H1 (cell line): ENCODE results near the gene JMJD1C. TPM values are rescaled to one million over a fixed set of nuclear protein-coding genes. Genes with fewer than 3 reads are reported as not detected.

Experiments
- CTCF ChIA-PET: fragments of 300-600 bp; sonication (Branson Sonifier 250); formaldehyde crosslinking; loops from one replicate; lab custom pipeline; 2021; ENCODE audit not compliant: partially characterized antibody; lab: Charles Lee
- POLR2A ChIA-PET: fragments of 300-600 bp; sonication (Branson Sonifier 250); formaldehyde crosslinking; loops from one replicate; lab custom pipeline; 2021; ENCODE audit warnings: inconsistent platforms; ENCODE audit not compliant: partially characterized antibody; lab: Charles Lee
- DNase-seq, 2 experiments: peaks; one replicate each; pipeline versions ENCODE4 v3.0.0 to v3.0.0-alpha.2; 2010 to 2022; ENCODE audit warnings: low spot score in 2 of 2, low read depth in 1 of 2, mixed read lengths in 1 of 2
- FAIRE-seq: peaks from 2 replicates; lab custom pipeline; 2011; peaks lifted over from hg19 to GRCh38; lab: Jason Lieb, UNC
- H2AFZ ChIP-seq: 2 replicates; pipeline ENCODE4 v1.8.1; 2012; ENCODE audit warnings: low read length, inconsistent platforms
- H2AK5ac ChIP-seq: 2 replicates; pipeline ENCODE4 v1.6.1; 2013; ENCODE audit warnings: low read depth, low read length
- H2BK120ac ChIP-seq: replicated peaks from 2 replicates; pipeline ENCODE3; 2013; ENCODE audit warnings: low read depth, low read length, inconsistent platforms
- H2BK12ac ChIP-seq: 2 replicates; pipeline ENCODE4 v1.6.1; 2013; ENCODE audit warnings: low read depth, low read length
- H2BK15ac ChIP-seq: 2 replicates; pipeline ENCODE4 v1.6.1; 2013; ENCODE audit warnings: low read length
- H2BK20ac ChIP-seq: 2 replicates; pipeline ENCODE4 v1.6.1; 2013; ENCODE audit warnings: low read length
- H2BK5ac ChIP-seq: 2 replicates; pipeline ENCODE4 v1.6.1; 2013; ENCODE audit warnings: low read depth, low read length
- H3K14ac ChIP-seq: 2 replicates; pipeline ENCODE4 v1.6.1; 2013; ENCODE audit warnings: inconsistent platforms; ENCODE audit not compliant: insufficient read length
- H3K18ac ChIP-seq: 2 replicates; pipeline ENCODE4 v1.6.1; 2013; ENCODE audit warnings: low read length; ENCODE audit errors: extremely low read depth
- H3K23ac ChIP-seq: 2 replicates; pipeline ENCODE4 v1.6.1; 2013; ENCODE audit warnings: inconsistent platforms; ENCODE audit not compliant: insufficient read length
- H3K23me2 ChIP-seq: 2 replicates; pipeline ENCODE4 v1.6.1; 2013; ENCODE audit warnings: low read depth, low read length
- H3K27ac ChIP-seq: 2 replicates; pipeline ENCODE4 v1.6.1; 2011; ENCODE audit warnings: low read depth, low read length, inconsistent platforms
- H3K27me3 ChIP-seq, 4 experiments: replicated peaks in 1 of 4; 1 replicate in 1 of 4; 2 replicates in 3 of 4; pipeline versions ENCODE4 v1.6.1 to v1.8.1; 2011 to 2013; ENCODE audit warnings: low read length in 3 of 4, mild to moderate bottlenecking in 3 of 4, inconsistent platforms in 2 of 4, mixed read lengths in 2 of 4, moderate library complexity in 1 of 4; ENCODE audit not compliant: control insufficient read depth in 3 of 4, insufficient read depth in 3 of 4; ENCODE audit errors: extremely low read depth in 1 of 4
- H3K36me3 ChIP-seq, 4 experiments: 2 replicates each; pipeline versions ENCODE4 v1.6.1 to v1.8.1; 2011 to 2013; ENCODE audit warnings: mild to moderate bottlenecking in 4 of 4, low read length in 3 of 4, moderate library complexity in 2 of 4, control low read depth in 1 of 4, inconsistent platforms in 1 of 4; ENCODE audit not compliant: insufficient read depth in 4 of 4, control insufficient read depth in 2 of 4
- H3K4ac ChIP-seq: replicated peaks from 2 replicates; pipeline ENCODE3; 2013; ENCODE audit warnings: low read length, low read depth, mixed read lengths, inconsistent platforms; ENCODE audit not compliant: insufficient read length
- H3K4me1 ChIP-seq, 4 experiments: replicated peaks in 1 of 4; 1 replicate in 1 of 4; 2 replicates in 3 of 4; pipeline versions ENCODE4 v1.6.1 to v1.8.1; 2011 to 2013; ENCODE audit warnings: low read length in 3 of 4, inconsistent platforms in 2 of 4, mixed read lengths in 1 of 4; ENCODE audit not compliant: insufficient read depth in 4 of 4, control insufficient read depth in 3 of 4
- H3K4me2 ChIP-seq, 2 experiments: 2 replicates each; pipeline versions ENCODE4 v1.6.1 to v1.8.1; 2011 to 2013; ENCODE audit warnings: low read depth in 2 of 2, low read length in 2 of 2, control low read depth in 1 of 2, inconsistent platforms in 1 of 2, mild to moderate bottlenecking in 1 of 2; ENCODE audit not compliant: insufficient read depth in 1 of 2
- H3K4me3 ChIP-seq, 4 experiments: fragments of 200-600, 300-600 bp in 1 of 4; sonication (generic), shearing (Covaris generic), sonication (Bioruptor Twin) in 1 of 4; 2 replicates each; pipeline versions ENCODE4 v1.5.1 to v1.8.1; 2011 to 2016; ENCODE audit warnings: low read length in 4 of 4, low read depth in 3 of 4, control low read depth in 2 of 4, inconsistent platforms in 2 of 4, mild to moderate bottlenecking in 2 of 4, mixed read lengths in 1 of 4, moderate library complexity in 1 of 4; ENCODE audit not compliant: insufficient read depth in 2 of 4; ENCODE audit errors: extremely low read depth in 1 of 4
- H3K56ac ChIP-seq: replicated peaks from 2 replicates; pipeline ENCODE3; 2013; ENCODE audit warnings: low read depth, mild to moderate bottlenecking, mixed read lengths, low read length, inconsistent platforms; ENCODE audit not compliant: insufficient read length
- H3K79me1 ChIP-seq: 2 replicates; pipeline ENCODE4 v1.6.1; 2013; ENCODE audit warnings: low read depth, low read length, control low read depth
- H3K79me2 ChIP-seq, 2 experiments: 2 replicates each; pipeline versions ENCODE4 v1.6.1 to v1.8.1; 2012 to 2013; ENCODE audit warnings: low read length in 2 of 2, mild to moderate bottlenecking in 2 of 2, inconsistent platforms in 1 of 2; ENCODE audit not compliant: insufficient read depth in 2 of 2, control insufficient read depth in 1 of 2
- H3K9ac ChIP-seq, 4 experiments: replicated peaks in 1 of 4; 1 replicate in 1 of 4; 2 replicates in 3 of 4; pipeline versions ENCODE4 v1.6.1 to v1.8.1; 2011 to 2013; ENCODE audit warnings: low read depth in 3 of 4, low read length in 3 of 4, control low read depth in 2 of 4, mild to moderate bottlenecking in 2 of 4, moderate library complexity in 2 of 4, inconsistent platforms in 1 of 4; ENCODE audit errors: extremely low read depth in 1 of 4
- H3K9me3 ChIP-seq, 2 experiments: 2 replicates each; pipeline versions ENCODE4 v1.6.1 to v1.8.1; 2012 to 2013; ENCODE audit warnings: mild to moderate bottlenecking in 2 of 2, moderate library complexity in 2 of 2, control low read depth in 1 of 2, inconsistent platforms in 1 of 2, low read depth in 1 of 2, low read length in 1 of 2, mixed read lengths in 1 of 2; ENCODE audit not compliant: insufficient read depth in 2 of 2
- H4K20me1 ChIP-seq, 2 experiments: replicated peaks in 1 of 2; 2 replicates each; pipeline versions ENCODE3 to v1.8.1; 2011 to 2013; ENCODE audit warnings: inconsistent platforms in 2 of 2, low read length in 2 of 2, mild to moderate bottlenecking in 1 of 2; ENCODE audit not compliant: insufficient read depth in 2 of 2, control insufficient read depth in 1 of 2
- H4K5ac ChIP-seq: 2 replicates; pipeline ENCODE4 v1.6.1; 2013; ENCODE audit warnings: low read length, low read depth, mixed read lengths, inconsistent platforms; ENCODE audit not compliant: insufficient read length
- H4K8ac ChIP-seq: 2 replicates; pipeline ENCODE4 v1.8.0; 2013; ENCODE audit warnings: mild to moderate bottlenecking, moderate library complexity, low read length, inconsistent platforms; ENCODE audit not compliant: insufficient read depth; ENCODE audit errors: extremely low read depth
- H4K91ac ChIP-seq: replicated peaks from 2 replicates; pipeline ENCODE3; 2013; ENCODE audit warnings: low read length, mixed read lengths, inconsistent platforms; ENCODE audit not compliant: insufficient read length
- WGBS, 2 experiments: shearing (Covaris generic) in 1 of 2; methylation state at CpG; one replicate each; pipeline versions ENCODE4 v1.1.6 to v1.1.7; 2013 to 2015; ENCODE audit warnings: low lambda C conversion rate in 2 of 2, mixed read lengths in 2 of 2, inconsistent platforms in 1 of 2, low coverage in 1 of 2, missing lambda C conversion rate in 1 of 2; ENCODE audit not compliant: insufficient replicate concordance in 2 of 2, insufficient coverage in 1 of 2, insufficient read length in 1 of 2; ENCODE audit errors: extremely low coverage in 1 of 2, missing lambda C conversion rate in 1 of 2; 5-methylcytosine and 5-hydroxymethylcytosine counted together
- polyA plus RNA-seq, 7 experiments: library from polyadenylated mRNA; depleted of rRNA in 3 of 7; stranded (reverse) in 5 of 7; unstranded in 2 of 7; fragments of >200 nt in 5 of 7; fragments of 200-250 nt in 2 of 7; gene quantifications; 1 replicate in 5 of 7; 2 replicates in 1 of 7; 4 replicates in 1 of 7; pipeline versions ENCODE4 v1.2.1 to v1.2.3, GENCODE V29; 2011 to 2013; ENCODE audit warnings: missing spikeins in 2 of 7, mixed read lengths in 2 of 7
- total RNA-seq: library from RNA; stranded (reverse); fragmentation: NEBNext Ultra II Directional; extraction: Animal tissue kit (Norgen Biotek cat#: 25700); gene quantifications from 2 replicates; pipeline ENCODE4 v1.2.1, GENCODE V29; 2021

The JMJD1C gene
- total and polyA plus RNA-seq, 2 of the 8 experiments (the other 6 are each of a cell fraction or from before 2014, with no cell fraction given) = 54.5 to 210 TPM

GRCh38 chr10:63470928-63471327, 5.2 kb upstream of the JMJD1C start:
- 77% methylated on average over 3 of the region's 3 CpGs; no CpG with 5 or more reads in 1 of the 2 experiments for WGBS, 2 experiments
- CTCF ChIA-PET = interaction anchor here (0.7 kb wide), 1 partner anchor 289 kb away, joined by 3 read pairs; no protein-coding TSS in a partner anchor
- FAIRE-seq = no peak

More at GRCh38 chr10:63470928-63471327, 5.2 kb upstream of the JMJD1C start:
- DNase-seq = no peak
- no peak overlapping the region for H4K5ac ChIP-seq
- H2BK12ac ChIP-seq = no peak overlapping the region
- no peak overlapping the region for H3K14ac ChIP-seq
- no peaks in the 10 kb centered on the region for H3K36me3 ChIP-seq
- H3K4me3 ChIP-seq = no peak overlapping the region
- no peak overlapping the region for H3K4me2 ChIP-seq
- H3K27me3 ChIP-seq = no peaks in the 10 kb centered on the region
- peaks cover 7% of the 10 kb centered on the region for H3K23me2 ChIP-seq
- no peak overlapping the region for H3K23ac ChIP-seq
- peaks cover 0 to 58% of the 10 kb centered on the region in 2 experiments; a peak in 2 of 4 replicates for H3K79me2 ChIP-seq
- no peak overlapping the region for H4K8ac ChIP-seq
- H3K9ac ChIP-seq = no peak overlapping the region
- no peak overlapping the region for H2BK15ac ChIP-seq
- no peaks in the 10 kb centered on the region for H3K9me3 ChIP-seq
- peaks cover 3% of the 10 kb centered on the region for H3K79me1 ChIP-seq
- no peak overlapping the region for H3K18ac ChIP-seq
- no peak overlapping the region for H2BK20ac ChIP-seq
- H2BK5ac ChIP-seq = no peak overlapping the region
- no peak overlapping the region for H2BK120ac ChIP-seq
- no peak overlapping the region for H3K4ac ChIP-seq
- H2AK5ac ChIP-seq = no peak overlapping the region
- POLR2A ChIA-PET = interaction anchor here (1.5 kb wide), 1 partner anchor 10 kb away, joined by 4 read pairs; no protein-coding TSS in a partner anchor
- no peak overlapping the region for H4K91ac ChIP-seq
- no peak overlapping the region for H2AFZ ChIP-seq
- H3K56ac ChIP-seq = no peak overlapping the region
- no peak overlapping the region for H3K27ac ChIP-seq
- no peaks in the 10 kb centered on the region for H4K20me1 ChIP-seq
- peaks cover 0 to 8% (median 0%) of the 10 kb centered on the region in 4 experiments; a peak in 3 of 7 replicates for H3K4me1 ChIP-seq
